ENCODE results near the gene NT5C3B.

Gene NT5C3B

GRCh38 chr17:41810659-41811548, 25.1 kb downstream of the NT5C3B start:
- Histone ChIP-seq H3K9me3 (replicated peaks; ENCODE audit: insufficient read depth, low read length) (no peaks in the 10 kb centered on the region), H3K4me2 (ENCODE audit: low read depth, low read length) (peak overlapping the region; percentile 99), H3F3A (ENCODE audit: insufficient read depth, low read length) (no peaks in the 10 kb centered on the region; the same call in 1 of the 2 replicates), H2AFZ (ENCODE audit: low read length) (peak overlapping the region; percentile 94), H3K9ac (ENCODE audit: low read length) (peak overlapping the region; percentile 55; the same call in 1 of the 2 replicates), H4K20me1 (ENCODE audit: insufficient read depth, low read length) (no peaks in the 10 kb centered on the region), H3K27ac (ENCODE audit: low read length) (no peak overlapping the region), H3K27me3 (replicated peaks; ENCODE audit: insufficient read depth, low read length) (0 out of 2 replicates have a peak, but pooled peaks cover 4% of the 10 kb centered on the region), H3K4me3 (ENCODE audit: low read length) (peak overlapping the region; percentile 72), H3K4me1 (ENCODE audit: low read length) (0 out of 2 replicates have a peak, but pooled peaks cover 10% of the 10 kb centered on the region), H3K9me2 (replicated peaks; ENCODE audit: insufficient read depth, low read length) (no peaks in the 10 kb centered on the region), H3K36me3 (replicated peaks; ENCODE audit: insufficient read depth, low read length) (no peaks in the 10 kb centered on the region), H3K79me2 (ENCODE audit: low read length) (no peaks in the 10 kb centered on the region)
- TF ChIP-seq, protein P1, sequence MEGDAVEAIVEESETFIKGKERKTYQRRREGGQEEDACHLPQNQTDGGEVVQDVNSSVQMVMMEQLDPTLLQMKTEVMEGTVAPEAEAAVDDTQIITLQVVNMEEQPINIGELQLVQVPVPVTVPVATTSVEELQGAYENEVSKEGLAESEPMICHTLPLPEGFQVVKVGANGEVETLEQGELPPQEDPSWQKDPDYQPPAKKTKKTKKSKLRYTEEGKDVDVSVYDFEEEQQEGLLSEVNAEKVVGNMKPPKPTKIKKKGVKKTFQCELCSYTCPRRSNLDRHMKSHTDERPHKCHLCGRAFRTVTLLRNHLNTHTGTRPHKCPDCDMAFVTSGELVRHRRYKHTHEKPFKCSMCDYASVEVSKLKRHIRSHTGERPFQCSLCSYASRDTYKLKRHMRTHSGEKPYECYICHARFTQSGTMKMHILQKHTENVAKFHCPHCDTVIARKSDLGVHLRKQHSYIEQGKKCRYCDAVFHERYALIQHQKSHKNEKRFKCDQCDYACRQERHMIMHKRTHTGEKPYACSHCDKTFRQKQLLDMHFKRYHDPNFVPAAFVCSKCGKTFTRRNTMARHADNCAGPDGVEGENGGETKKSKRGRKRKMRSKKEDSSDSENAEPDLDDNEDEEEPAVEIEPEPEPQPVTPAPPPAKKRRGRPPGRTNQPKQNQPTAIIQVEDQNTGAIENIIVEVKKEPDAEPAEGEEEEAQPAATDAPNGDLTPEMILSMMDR (IDR thresholded peaks at IDR 0.05; ENCODE audit: low read length), result no peak
- TF ChIP-seq EZH2phosphoT487 (IDR thresholded peaks at IDR 0.05; ENCODE audit: low read length) (no peak), EZH2 (optimal IDR thresholded peaks at IDR 0.05; ENCODE audit: low read depth, low read length) (no peak)
- DNase-seq, result no peak

- no peak overlapping the region for H3K9ac ChIP-seq (ENCODE audit: low read length)
- TF ChIP-seq EZH2 (optimal IDR thresholded peaks at IDR 0.05; ENCODE audit: low read depth, low read length), result no peak
- TF ChIP-seq EZH2phosphoT487 (IDR thresholded peaks at IDR 0.05; ENCODE audit: low read length), result no peak
- TF ChIP-seq, protein P1 (IDR thresholded peaks at IDR 0.05; ENCODE audit: low read length), result no peak
Observed at GRCh38 chr17:41806685-41807445, 29.2 kb downstream of the NT5C3B start.

DNA sequence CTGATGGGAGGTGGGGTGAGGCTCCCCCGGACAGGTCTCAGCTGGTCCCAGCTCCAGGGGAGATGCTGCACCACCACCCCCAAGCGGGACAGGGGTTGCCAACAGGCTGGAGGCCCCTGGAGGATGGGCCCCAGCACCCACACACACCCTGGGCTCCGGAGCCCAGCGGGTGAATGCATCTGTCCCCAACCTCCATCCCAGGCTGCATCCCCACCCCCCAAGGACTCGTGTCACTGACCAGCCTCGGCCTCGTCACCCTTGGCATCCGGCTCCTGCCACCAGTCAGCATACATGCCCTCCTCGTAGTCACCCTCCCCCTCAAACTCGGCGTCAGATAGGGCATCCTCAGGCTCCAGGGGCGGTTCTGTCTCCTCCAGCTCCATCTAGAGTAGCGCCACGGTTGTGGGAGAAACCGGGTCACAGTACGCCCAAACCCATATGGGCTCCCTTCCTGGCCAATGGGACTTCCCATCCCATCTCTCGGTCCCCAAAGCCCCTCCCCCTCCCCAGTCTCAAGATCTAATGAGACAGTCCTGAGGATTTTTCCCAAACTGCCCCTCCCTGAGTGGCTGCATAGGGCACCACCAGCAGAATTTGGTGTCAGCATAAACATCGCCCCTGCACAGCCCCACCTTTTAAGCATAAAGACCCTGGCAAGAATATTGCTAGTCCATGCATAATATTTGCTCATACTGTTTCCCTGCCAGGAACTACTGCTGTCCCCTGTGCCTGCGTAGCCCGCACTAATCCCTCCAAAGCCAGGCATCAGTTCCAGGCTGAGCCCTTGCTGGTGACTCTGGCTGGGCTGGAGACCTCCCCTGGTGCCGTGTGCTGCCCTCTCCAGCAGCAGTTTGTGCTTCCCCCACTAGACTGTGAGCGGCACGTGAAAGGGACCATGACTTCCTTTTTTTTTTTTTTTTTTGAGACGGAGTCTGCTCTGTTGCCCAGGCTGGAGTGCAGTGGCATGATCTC, 32.7 kb downstream of the NT5C3B start:
- Histone ChIP-seq H3F3A (ENCODE audit: insufficient read depth, low read length) (no peaks in the 10 kb centered on the region), H3K27ac (ENCODE audit: low read length) (no peak overlapping the region), H3K4me2 (ENCODE audit: low read depth, low read length) (no peak overlapping the region), H3K27me3 (replicated peaks; ENCODE audit: insufficient read depth, low read length) (no peaks in the 10 kb centered on the region), H3K79me2 (ENCODE audit: low read length) (no peaks in the 10 kb centered on the region), H4K20me1 (ENCODE audit: insufficient read depth, low read length) (no peaks in the 10 kb centered on the region), H3K36me3 (replicated peaks; ENCODE audit: insufficient read depth, low read length) (no peaks in the 10 kb centered on the region), H3K9me2 (replicated peaks; ENCODE audit: insufficient read depth, low read length) (no peaks in the 10 kb centered on the region), H3K9me3 (replicated peaks; ENCODE audit: insufficient read depth, low read length) (no peaks in the 10 kb centered on the region), H3K9ac (ENCODE audit: low read length) (no peak overlapping the region), H2AFZ (ENCODE audit: low read length) (no peak overlapping the region), H3K4me1 (ENCODE audit: low read length) (peaks cover 9% of the 10 kb centered on the region), H3K4me3 (ENCODE audit: low read length) (no peak overlapping the region)
- no peak for DNase-seq
- no peak for TF ChIP-seq EZH2phosphoT487 (IDR thresholded peaks at IDR 0.05; ENCODE audit: low read length)
- TF ChIP-seq, protein P1 (IDR thresholded peaks at IDR 0.05; ENCODE audit: low read length), result no peak
- TF ChIP-seq EZH2 (optimal IDR thresholded peaks at IDR 0.05; ENCODE audit: low read depth, low read length), result no peak

More at GRCh38 chr17:41806685-41807445, 29.2 kb downstream of the NT5C3B start:
- no peak for DNase-seq
- no peak overlapping the region for H3K27ac ChIP-seq (ENCODE audit: low read length)
- H3K36me3 ChIP-seq (replicated peaks; ENCODE audit: insufficient read depth, low read length), result no peaks in the 10 kb centered on the region
- H3K9me3 ChIP-seq (replicated peaks; ENCODE audit: insufficient read depth, low read length), result no peaks in the 10 kb centered on the region
- no peaks in the 10 kb centered on the region for H3K27me3 ChIP-seq (replicated peaks; ENCODE audit: insufficient read depth, low read length)
- no peak overlapping the region for H3K4me3 ChIP-seq (ENCODE audit: low read length)
- H3K4me2 ChIP-seq (ENCODE audit: low read depth, low read length), result no peak overlapping the region
- H3K9me2 ChIP-seq (replicated peaks; ENCODE audit: insufficient read depth, low read length), result no peaks in the 10 kb centered on the region
- no peaks in the 10 kb centered on the region for H3K79me2 ChIP-seq (ENCODE audit: low read length)
- 0 out of 2 replicates have a peak, but pooled peaks cover 4% of the 10 kb centered on the region for H3K4me1 ChIP-seq (ENCODE audit: low read length)
- no peaks in the 10 kb centered on the region for H3F3A ChIP-seq (ENCODE audit: insufficient read depth, low read length)
- H4K20me1 ChIP-seq (ENCODE audit: insufficient read depth, low read length), result no peaks in the 10 kb centered on the region
- no peak overlapping the region for H2AFZ ChIP-seq (ENCODE audit: low read length)
